Ascending aorta (tissue), 2 donors: ENCODE data around the gene PLB1. TPM values are rescaled to one million over a fixed set of nuclear protein-coding genes. Genes with fewer than 3 reads are reported as not detected.

ENCODE experiments used
- DNase-seq, 2 donors: peaks; one replicate each; pipeline ENCODE4 v3.0.0-alpha.2; 2019; ENCODE audit warnings: low spot score in 2 of 2
- H3K27ac ChIP-seq, 2 donors: fragments of 200-600 bp; sonication (generic); one replicate each; pipeline ENCODE4 v1.5.1; 2016 to 2017; ENCODE audit warnings: mild to moderate bottlenecking in 1 of 2
- H3K27me3 ChIP-seq: fragments of 200-600 bp; sonication (generic); one replicate; pipeline ENCODE4 v1.5.1; 2017
- H3K36me3 ChIP-seq, 2 donors: fragments of 200-600 bp; sonication (generic); one replicate each; pipeline ENCODE4 v1.5.1; 2016
- H3K4me1 ChIP-seq, 2 donors: fragments of 200-600 bp; sonication (generic); one replicate each; pipeline ENCODE4 v1.5.1; 2016 to 2017; ENCODE audit warnings: mild to moderate bottlenecking in 1 of 2
- H3K4me3 ChIP-seq, 2 donors: fragments of 200-600 bp; sonication (generic); one replicate each; pipeline ENCODE4 v1.5.1; 2016 to 2017; ENCODE audit warnings: mild to moderate bottlenecking in 1 of 2
- H3K9me3 ChIP-seq, 2 donors: fragments of 200-600 bp; sonication (generic); one replicate each; pipeline ENCODE4 v1.5.1; 2016
- intact Hi-C: fragments of 100-400 bp; cut with DNase I; formaldehyde crosslinking; loops from one replicate; pipeline ENCODE4 v1.15.1; 2023
- total RNA-seq: library from RNA; depleted of rRNA; stranded (reverse); fragments of >200 nt; gene quantifications from one replicate; pipeline ENCODE4 v1.1.0, GENCODE V29; 2016
- TF ChIP-seq, protein P1 (sequence below), 3 experiments: fragments of 200-600 bp in 2 of 3; fragments of 450-650 bp in 1 of 3; sonication (generic) in 2 of 3; IDR thresholded peaks; one replicate each; pipeline ENCODE4 v1.5.1; 2016 to 2019; ENCODE audit warnings: antibody characterized with exemption in 3 of 3, mild to moderate bottlenecking in 1 of 3, moderate library complexity in 1 of 3

The PLB1 gene
- total RNA-seq, 1 donor from 2014 or later, result 9.7 TPM

DNA sequence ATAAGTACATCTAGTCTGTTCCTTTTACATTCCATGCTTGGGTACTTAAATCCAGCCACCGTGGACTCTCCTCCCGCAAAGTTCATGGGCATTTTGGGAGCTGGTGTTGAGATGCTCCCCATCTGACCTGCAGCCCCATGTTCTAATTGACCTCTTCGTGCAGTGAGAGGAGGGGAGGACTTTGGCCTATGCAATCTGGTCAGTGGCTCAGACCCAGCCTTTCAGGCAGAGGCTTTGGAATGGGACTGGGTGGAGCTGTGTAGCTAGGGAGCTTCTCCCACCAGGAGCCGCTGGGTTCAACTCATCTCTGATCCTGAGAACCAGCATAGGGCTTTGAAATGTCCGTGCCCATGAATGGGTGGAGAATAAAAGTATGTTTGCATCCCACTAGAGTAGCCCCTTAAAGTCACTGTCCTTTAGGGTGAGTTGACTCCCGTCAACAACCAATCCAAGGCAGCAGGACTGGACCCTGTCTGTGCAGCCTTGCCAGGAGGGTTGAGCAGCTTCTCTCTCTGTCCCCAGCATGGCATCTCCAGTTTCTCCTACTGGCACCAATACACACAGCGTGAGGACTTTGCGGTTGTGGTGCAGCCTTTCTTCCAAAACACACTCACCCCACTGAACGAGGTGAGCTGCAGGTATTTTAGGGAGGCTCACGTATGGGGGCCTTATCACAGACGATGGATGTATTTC, 135.8 kb downstream of the PLB1 start:
- TF ChIP-seq, protein P1, sequence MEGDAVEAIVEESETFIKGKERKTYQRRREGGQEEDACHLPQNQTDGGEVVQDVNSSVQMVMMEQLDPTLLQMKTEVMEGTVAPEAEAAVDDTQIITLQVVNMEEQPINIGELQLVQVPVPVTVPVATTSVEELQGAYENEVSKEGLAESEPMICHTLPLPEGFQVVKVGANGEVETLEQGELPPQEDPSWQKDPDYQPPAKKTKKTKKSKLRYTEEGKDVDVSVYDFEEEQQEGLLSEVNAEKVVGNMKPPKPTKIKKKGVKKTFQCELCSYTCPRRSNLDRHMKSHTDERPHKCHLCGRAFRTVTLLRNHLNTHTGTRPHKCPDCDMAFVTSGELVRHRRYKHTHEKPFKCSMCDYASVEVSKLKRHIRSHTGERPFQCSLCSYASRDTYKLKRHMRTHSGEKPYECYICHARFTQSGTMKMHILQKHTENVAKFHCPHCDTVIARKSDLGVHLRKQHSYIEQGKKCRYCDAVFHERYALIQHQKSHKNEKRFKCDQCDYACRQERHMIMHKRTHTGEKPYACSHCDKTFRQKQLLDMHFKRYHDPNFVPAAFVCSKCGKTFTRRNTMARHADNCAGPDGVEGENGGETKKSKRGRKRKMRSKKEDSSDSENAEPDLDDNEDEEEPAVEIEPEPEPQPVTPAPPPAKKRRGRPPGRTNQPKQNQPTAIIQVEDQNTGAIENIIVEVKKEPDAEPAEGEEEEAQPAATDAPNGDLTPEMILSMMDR (IDR thresholded peaks at IDR 0.05), result no peak
- peaks cover 22 to 61% of the 10 kb centered on the region in 2 donors for H3K4me1 ChIP-seq
- no peaks in the 10 kb centered on the region for H3K36me3 ChIP-seq
- no peak for DNase-seq
- H3K9me3 ChIP-seq, result no peaks in the 10 kb centered on the region
- intact Hi-C loops, result loop anchor here (10.0 kb wide), 1 partner anchor 237 kb away; the partner anchor contains the start of gene FOSL2
- H3K27me3 ChIP-seq, result no peaks in the 10 kb centered on the region
- peak overlapping the region; percentile 94 to 100 for H3K27ac ChIP-seq
- H3K4me3 ChIP-seq, result no peak overlapping the region

DNA sequence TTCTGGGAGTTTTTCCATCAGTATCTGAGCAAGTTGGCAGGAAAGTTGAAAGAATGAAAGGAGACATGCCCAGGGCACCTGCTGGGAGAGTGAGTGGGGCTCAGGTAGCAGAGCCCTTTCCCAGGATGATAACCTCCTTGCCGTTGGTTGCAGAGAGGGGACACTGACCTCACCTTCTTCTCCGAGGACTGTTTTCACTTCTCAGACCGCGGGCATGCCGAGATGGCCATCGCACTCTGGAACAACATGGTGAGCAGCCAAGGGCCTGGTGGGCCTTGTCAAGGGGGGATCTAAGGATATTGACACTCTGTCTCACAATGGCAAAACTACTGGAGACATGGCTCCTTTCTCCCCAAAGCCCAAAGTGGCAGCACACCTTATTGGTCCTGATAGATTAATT, 136.9 kb downstream of the PLB1 start:
- H3K27ac ChIP-seq, result peak overlapping the region; percentile 29 to 94
- no peaks in the 10 kb centered on the region for H3K9me3 ChIP-seq
- TF ChIP-seq, protein P1 (IDR thresholded peaks at IDR 0.05), result no peak
- peaks cover 23 to 61% of the 10 kb centered on the region in 2 donors for H3K4me1 ChIP-seq
- no peaks in the 10 kb centered on the region for H3K27me3 ChIP-seq
- H3K36me3 ChIP-seq, result no peaks in the 10 kb centered on the region
- no peak for DNase-seq
- no peak overlapping the region for H3K4me3 ChIP-seq
- intact Hi-C loops, result loop anchor here (10.0 kb wide), 1 partner anchor 238 kb away; the partner anchor contains the start of gene FOSL2

DNA sequence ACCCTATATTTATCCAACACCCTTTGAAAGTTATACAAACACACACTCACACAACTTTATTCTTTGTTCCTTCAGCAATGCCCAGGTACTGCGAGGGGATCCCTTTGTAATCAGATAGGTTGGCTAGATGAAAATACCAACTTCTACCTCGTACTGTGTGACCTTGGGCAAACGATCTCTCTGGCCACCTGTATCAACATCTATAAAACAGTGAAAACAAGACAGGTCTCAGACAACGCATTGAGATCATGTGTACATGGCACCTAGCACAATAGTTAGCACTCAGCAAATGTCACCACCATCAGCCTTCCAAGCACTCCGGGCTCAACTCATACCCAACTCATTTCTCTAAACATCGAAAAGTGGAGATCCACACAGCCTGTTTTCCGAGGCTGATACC, 137.3 kb downstream of the PLB1 start:
- H3K4me1 ChIP-seq, result peaks cover 23 to 61% of the 10 kb centered on the region in 2 donors
- intact Hi-C loops, result loop anchor here (10.0 kb wide), 1 partner anchor 238 kb away; the partner anchor contains the start of gene FOSL2
- H3K27me3 ChIP-seq, result no peaks in the 10 kb centered on the region
- no peaks in the 10 kb centered on the region for H3K36me3 ChIP-seq
- TF ChIP-seq, protein P1 (IDR thresholded peaks at IDR 0.05), result no peak
- DNase-seq, result no peak
- H3K4me3 ChIP-seq, result no peak overlapping the region
- H3K27ac ChIP-seq, result peak overlapping the region; percentile 93 to 94
- H3K9me3 ChIP-seq, result no peaks in the 10 kb centered on the region

DNA sequence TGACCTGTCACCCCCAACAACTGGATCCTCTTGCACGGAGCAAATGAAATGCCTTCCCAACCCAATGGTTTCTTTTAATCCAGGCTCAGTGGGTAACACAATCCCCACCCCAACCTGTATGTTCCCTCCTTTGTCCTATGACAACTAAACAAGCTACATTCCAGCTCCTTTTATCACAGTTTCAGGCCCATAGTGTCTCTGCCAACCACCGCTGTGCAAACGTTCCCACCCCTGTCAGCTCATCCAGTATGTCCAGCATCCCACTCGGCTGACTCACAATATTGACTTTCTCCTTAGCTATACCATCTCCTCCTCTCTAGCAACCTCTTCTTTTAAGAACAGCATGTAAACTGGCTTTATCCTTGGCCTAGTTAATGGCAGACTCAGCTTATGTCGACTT, 137.9 kb downstream of the PLB1 start:
- Histone ChIP-seq H3K27me3 (no peaks in the 10 kb centered on the region), H3K27ac (peak overlapping the region; percentile 93 to 94), H3K4me3 (no peak overlapping the region), H3K9me3 (no peaks in the 10 kb centered on the region), H3K4me1 (peaks cover 24 to 59% of the 10 kb centered on the region in 2 donors), H3K36me3 (no peaks in the 10 kb centered on the region)
- intact Hi-C loops, result loop anchor here (10.0 kb wide), 1 partner anchor 239 kb away; the partner anchor contains the start of gene FOSL2
- TF ChIP-seq, protein P1 (IDR thresholded peaks at IDR 0.05), result no peak
- no peak for DNase-seq

DNA sequence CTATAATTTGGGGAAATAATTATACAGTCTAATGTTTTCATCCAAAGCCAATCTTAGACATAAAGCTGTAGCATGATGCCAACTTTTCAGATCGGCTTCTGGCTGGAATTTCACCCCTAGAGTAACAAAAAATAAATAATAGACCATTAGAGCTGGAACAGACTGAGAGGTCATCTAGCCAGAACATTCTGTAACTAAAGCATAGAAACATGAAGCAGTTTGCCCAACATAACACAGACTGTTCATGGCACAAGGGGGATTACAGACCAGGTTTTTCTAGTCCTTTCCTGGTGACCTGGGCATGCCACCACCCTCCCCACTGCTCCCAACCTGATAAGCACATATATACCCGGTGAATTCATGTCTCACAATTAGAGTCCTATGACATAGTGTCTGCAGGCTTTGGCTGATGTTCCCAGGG, 139.3 kb downstream of the PLB1 start:
- Histone ChIP-seq H3K9me3 (no peaks in the 10 kb centered on the region), H3K36me3 (no peaks in the 10 kb centered on the region), H3K27me3 (no peaks in the 10 kb centered on the region), H3K27ac (peak overlapping the region; percentile 94 to 97), H3K4me1 (peaks cover 19 to 52% of the 10 kb centered on the region in 2 donors), H3K4me3 (no peak overlapping the region)
- intact Hi-C loops, result loop anchor here (1.0 to 10.0 kb wide), 4 partner anchors 8 to 240 kb away; partner anchors contain the start of genes FOSL2 and PPP1CB
- TF ChIP-seq, protein P1 (IDR thresholded peaks at IDR 0.05), result no peak
- DNase-seq, result peak; percentile 81 to 94
